ENCODE results near the gene MRPS26.

Gene MRPS26

DNA sequence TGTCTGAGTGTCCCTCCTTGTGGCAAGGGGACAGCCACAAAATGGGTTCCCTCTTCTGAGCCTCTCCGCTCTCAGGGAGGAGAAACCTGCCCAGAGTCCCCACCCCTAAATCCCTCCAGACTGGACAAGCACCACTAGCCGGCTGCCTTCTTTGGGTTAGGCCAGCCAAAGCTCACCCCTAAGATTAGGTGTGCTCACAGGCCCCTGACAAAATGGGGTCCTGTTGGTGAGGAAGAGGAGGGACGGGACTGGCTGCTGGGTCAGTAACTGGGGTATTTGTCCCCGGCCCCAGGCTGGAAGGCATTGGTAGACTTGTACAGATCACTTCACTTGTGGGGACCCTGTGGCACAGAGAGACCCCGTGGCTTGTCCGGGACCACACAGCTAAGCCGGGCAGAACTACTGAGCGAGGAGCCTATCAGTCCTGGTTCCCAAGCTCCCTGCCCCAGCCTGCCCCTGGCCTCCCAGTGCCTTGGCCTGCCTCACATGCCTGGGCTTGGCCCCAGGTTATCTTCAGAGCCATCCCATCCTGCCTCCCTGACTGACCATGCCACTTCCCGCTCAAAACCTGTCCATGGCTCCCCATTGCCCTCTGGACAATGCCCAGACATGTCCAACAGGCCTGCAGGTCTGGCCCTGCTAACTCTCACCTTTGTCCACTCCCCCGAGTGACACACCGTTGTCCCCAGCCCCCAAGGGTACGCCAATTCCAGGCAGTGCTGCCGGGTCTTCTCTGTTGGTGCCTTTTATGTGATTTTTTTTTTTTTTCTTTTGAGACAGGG, 49.2 kb downstream of the MRPS26 start:
- Histone ChIP-seq H3K36me3 (replicated peaks; ENCODE audit: low read depth, low read length) (no peaks in the 10 kb centered on the region), H3K27me3 (ENCODE audit: low read depth, low read length) (peaks cover 6% of the 10 kb centered on the region; the same call in 1 of the 2 replicates), H3K4me2 (ENCODE audit: low read length) (no peak overlapping the region), H2AFZ (ENCODE audit: low read depth, low read length) (no peak overlapping the region; the same call in 1 of the 2 replicates), H4K20me1 (ENCODE audit: insufficient read depth, low read length) (no peaks in the 10 kb centered on the region), H3K9me3 (ENCODE audit: insufficient read depth, low read length) (no peaks in the 10 kb centered on the region), H3K79me2 (ENCODE audit: low read length) (no peaks in the 10 kb centered on the region), H3K4me3 (ENCODE audit: low read length) (no peak overlapping the region), H3K27ac (ENCODE audit: low read length) (no peak overlapping the region), H3K4me1 (ENCODE audit: low read length) (no peaks in the 10 kb centered on the region), H3K9ac (ENCODE audit: low read length) (no peak overlapping the region)
- no peak for TF ChIP-seq EZH2phosphoT487 (IDR thresholded peaks at IDR 0.05; ENCODE audit: low read depth)
- TF ChIP-seq, protein P1, sequence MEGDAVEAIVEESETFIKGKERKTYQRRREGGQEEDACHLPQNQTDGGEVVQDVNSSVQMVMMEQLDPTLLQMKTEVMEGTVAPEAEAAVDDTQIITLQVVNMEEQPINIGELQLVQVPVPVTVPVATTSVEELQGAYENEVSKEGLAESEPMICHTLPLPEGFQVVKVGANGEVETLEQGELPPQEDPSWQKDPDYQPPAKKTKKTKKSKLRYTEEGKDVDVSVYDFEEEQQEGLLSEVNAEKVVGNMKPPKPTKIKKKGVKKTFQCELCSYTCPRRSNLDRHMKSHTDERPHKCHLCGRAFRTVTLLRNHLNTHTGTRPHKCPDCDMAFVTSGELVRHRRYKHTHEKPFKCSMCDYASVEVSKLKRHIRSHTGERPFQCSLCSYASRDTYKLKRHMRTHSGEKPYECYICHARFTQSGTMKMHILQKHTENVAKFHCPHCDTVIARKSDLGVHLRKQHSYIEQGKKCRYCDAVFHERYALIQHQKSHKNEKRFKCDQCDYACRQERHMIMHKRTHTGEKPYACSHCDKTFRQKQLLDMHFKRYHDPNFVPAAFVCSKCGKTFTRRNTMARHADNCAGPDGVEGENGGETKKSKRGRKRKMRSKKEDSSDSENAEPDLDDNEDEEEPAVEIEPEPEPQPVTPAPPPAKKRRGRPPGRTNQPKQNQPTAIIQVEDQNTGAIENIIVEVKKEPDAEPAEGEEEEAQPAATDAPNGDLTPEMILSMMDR (IDR thresholded peaks at IDR 0.05; ENCODE audit: low read depth, low read length), result no peak
